Measurements from ENCODE around the gene THSD7B. TPM values are rescaled to one million over a fixed set of nuclear protein-coding genes. Genes with fewer than 3 reads are reported as not detected.

Gene THSD7B
- total and polyA plus RNA-seq, 2 donors from 2014 or later: 0.34 to 0.85 TPM

DNA sequence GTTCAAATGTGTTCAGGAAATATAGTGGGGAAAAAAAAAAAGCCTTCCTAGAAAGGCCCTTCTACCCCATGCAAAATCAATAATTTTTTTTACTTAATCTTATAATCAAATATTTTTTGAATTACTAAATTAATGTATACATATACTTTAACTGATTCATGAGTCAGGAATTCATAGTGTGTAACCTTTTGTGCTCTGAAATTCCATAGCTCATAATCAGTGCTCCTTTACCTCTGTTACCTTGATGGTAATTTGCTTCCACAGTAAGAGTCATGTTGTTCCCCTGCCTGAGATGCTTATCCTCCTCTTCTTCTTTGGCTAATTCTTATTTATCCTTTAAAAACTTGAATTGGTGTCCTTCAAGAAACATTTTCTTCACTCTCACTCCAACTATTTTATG, 414.2 kb downstream of the THSD7B start:
- no peak overlapping the region for H3K4me3 ChIP-seq (ENCODE audit: low read length in 3 of 3)
- no peaks in the 10 kb centered on the region for H3K36me3 ChIP-seq (ENCODE audit: control insufficient read depth in 2 of 3, insufficient read depth in 3 of 3, low read length in 3 of 3)
- H3K4me1 ChIP-seq (ENCODE audit: control insufficient read depth in 2 of 3, insufficient read depth in 2 of 3, low read depth in 1 of 3, low read length in 3 of 3): no peaks in the 10 kb centered on the region
- TF ChIP-seq, protein P1, sequence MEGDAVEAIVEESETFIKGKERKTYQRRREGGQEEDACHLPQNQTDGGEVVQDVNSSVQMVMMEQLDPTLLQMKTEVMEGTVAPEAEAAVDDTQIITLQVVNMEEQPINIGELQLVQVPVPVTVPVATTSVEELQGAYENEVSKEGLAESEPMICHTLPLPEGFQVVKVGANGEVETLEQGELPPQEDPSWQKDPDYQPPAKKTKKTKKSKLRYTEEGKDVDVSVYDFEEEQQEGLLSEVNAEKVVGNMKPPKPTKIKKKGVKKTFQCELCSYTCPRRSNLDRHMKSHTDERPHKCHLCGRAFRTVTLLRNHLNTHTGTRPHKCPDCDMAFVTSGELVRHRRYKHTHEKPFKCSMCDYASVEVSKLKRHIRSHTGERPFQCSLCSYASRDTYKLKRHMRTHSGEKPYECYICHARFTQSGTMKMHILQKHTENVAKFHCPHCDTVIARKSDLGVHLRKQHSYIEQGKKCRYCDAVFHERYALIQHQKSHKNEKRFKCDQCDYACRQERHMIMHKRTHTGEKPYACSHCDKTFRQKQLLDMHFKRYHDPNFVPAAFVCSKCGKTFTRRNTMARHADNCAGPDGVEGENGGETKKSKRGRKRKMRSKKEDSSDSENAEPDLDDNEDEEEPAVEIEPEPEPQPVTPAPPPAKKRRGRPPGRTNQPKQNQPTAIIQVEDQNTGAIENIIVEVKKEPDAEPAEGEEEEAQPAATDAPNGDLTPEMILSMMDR (IDR thresholded peaks at IDR 0.05; ENCODE audit: borderline replicate concordance, extremely low read depth, insufficient read depth): no peak
- H3K9me3 ChIP-seq (ENCODE audit: control insufficient read depth in 2 of 3, insufficient read depth in 1 of 3, low read length in 3 of 3): no peaks in the 10 kb centered on the region
- no peak overlapping the region for H3K27ac ChIP-seq (ENCODE audit: low read depth in 2 of 2, low read length in 2 of 2)
- no peaks in the 10 kb centered on the region for H3K27me3 ChIP-seq (ENCODE audit: control insufficient read depth, insufficient read depth, low read length)
- no peak overlapping the region for H3K9ac ChIP-seq (ENCODE audit: low read length in 3 of 3)
- DNase-seq (no peak), FAIRE-seq (no peak)
- intact Hi-C loops (cut with DNase I): no loop called here

DNA sequence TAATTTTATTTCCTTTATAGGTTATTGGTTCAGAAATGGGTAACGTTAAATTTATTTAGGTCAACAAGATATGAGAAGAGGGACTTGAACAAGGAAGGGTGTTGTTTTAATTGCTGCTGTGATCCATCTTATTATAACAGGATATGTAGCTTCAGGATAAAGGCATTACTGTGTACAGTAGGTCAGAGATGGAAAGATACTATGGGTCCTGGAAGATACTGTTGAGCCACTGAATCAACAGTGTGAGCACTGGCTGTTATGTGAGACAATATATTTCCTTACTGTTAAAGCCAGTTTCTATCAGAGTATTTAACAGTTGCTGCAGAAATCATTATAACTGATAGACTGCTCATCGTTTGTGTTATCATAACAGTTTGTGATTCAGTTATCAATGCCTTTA, 414.7 kb downstream of the THSD7B start:
- Histone ChIP-seq H3K9me3 (ENCODE audit: control insufficient read depth in 2 of 3, insufficient read depth in 1 of 3, low read length in 3 of 3) (no peaks in the 10 kb centered on the region), H3K27ac (ENCODE audit: low read depth in 2 of 2, low read length in 2 of 2) (no peak overlapping the region), H3K36me3 (ENCODE audit: control insufficient read depth in 2 of 3, insufficient read depth in 3 of 3, low read length in 3 of 3) (no peaks in the 10 kb centered on the region), H3K4me3 (ENCODE audit: low read length in 3 of 3) (no peak overlapping the region), H3K4me1 (ENCODE audit: control insufficient read depth in 2 of 3, insufficient read depth in 2 of 3, low read depth in 1 of 3, low read length in 3 of 3) (no peaks in the 10 kb centered on the region), H3K27me3 (ENCODE audit: control insufficient read depth, insufficient read depth, low read length) (no peaks in the 10 kb centered on the region), H3K9ac (ENCODE audit: low read length in 3 of 3) (no peak overlapping the region)
- TF ChIP-seq, protein P1 (IDR thresholded peaks at IDR 0.05; ENCODE audit: borderline replicate concordance, extremely low read depth, insufficient read depth): no peak
- no peak for DNase-seq
- intact Hi-C loops (cut with DNase I): no loop called here
- FAIRE-seq: no peak

- H3K9ac ChIP-seq (ENCODE audit: low read length in 3 of 3): no peak overlapping the region
- H3K36me3 ChIP-seq (ENCODE audit: control insufficient read depth in 2 of 3, insufficient read depth in 3 of 3, low read length in 3 of 3): no peaks in the 10 kb centered on the region
- intact Hi-C loops (cut with DNase I): no loop called here
- peaks cover 0 to 3% (median 0%) of the 10 kb centered on the region in 3 donors for H3K9me3 ChIP-seq (ENCODE audit: control insufficient read depth in 2 of 3, insufficient read depth in 1 of 3, low read length in 3 of 3)
- DNase-seq (no peak), FAIRE-seq (no peak)
- no peak overlapping the region for H3K4me3 ChIP-seq (ENCODE audit: low read length in 3 of 3)
- no peaks in the 10 kb centered on the region for H3K27me3 ChIP-seq (ENCODE audit: control insufficient read depth, insufficient read depth, low read length)
- no peak overlapping the region for H3K27ac ChIP-seq (ENCODE audit: low read depth in 2 of 2, low read length in 2 of 2)
- TF ChIP-seq, protein P1 (IDR thresholded peaks at IDR 0.05; ENCODE audit: borderline replicate concordance, extremely low read depth, insufficient read depth): no peak
- H3K4me1 ChIP-seq (ENCODE audit: control insufficient read depth in 2 of 3, insufficient read depth in 2 of 3, low read depth in 1 of 3, low read length in 3 of 3): no peaks in the 10 kb centered on the region
These were observed 416.0 kb downstream of the THSD7B start for GRCh38 chr2:137181370-137181769.

DNA sequence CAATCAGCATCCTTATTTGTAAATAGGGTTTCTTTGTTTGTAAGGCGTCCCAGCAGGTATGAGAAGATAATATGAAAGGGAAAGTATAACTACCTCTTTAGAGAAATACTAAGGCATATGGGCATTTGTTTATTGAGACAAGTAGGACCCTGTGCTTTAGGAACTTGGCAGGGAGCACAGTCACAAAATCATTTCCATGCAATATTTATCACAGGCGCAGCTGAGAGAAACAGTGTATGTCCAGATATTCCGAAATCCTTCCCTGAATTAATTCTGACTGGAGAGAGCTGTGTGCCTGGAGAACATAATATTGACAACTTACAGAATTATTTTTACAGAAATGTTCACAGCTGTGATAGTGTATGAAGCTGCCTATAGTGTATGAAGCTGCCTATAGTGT, 416.7 kb downstream of the THSD7B start:
- FAIRE-seq (no peak), DNase-seq (no peak)
- H3K27ac ChIP-seq (ENCODE audit: low read depth in 2 of 2, low read length in 2 of 2): no peak overlapping the region
- H3K27me3 ChIP-seq (ENCODE audit: control insufficient read depth, insufficient read depth, low read length): no peaks in the 10 kb centered on the region
- intact Hi-C loops (cut with DNase I): no loop called here
- H3K4me1 ChIP-seq (ENCODE audit: control insufficient read depth in 2 of 3, insufficient read depth in 2 of 3, low read depth in 1 of 3, low read length in 3 of 3): no peaks in the 10 kb centered on the region
- no peaks in the 10 kb centered on the region for H3K36me3 ChIP-seq (ENCODE audit: control insufficient read depth in 2 of 3, insufficient read depth in 3 of 3, low read length in 3 of 3)
- H3K9ac ChIP-seq (ENCODE audit: low read length in 3 of 3): no peak overlapping the region
- peaks cover 0 to 3% (median 0%) of the 10 kb centered on the region in 3 donors for H3K9me3 ChIP-seq (ENCODE audit: control insufficient read depth in 2 of 3, insufficient read depth in 1 of 3, low read length in 3 of 3)
- TF ChIP-seq, protein P1 (IDR thresholded peaks at IDR 0.05; ENCODE audit: borderline replicate concordance, extremely low read depth, insufficient read depth): no peak
- H3K4me3 ChIP-seq (ENCODE audit: low read length in 3 of 3): no peak overlapping the region
